ENCODE results near the gene GGT6. TPM values are rescaled to one million over a fixed set of nuclear protein-coding genes. Genes with fewer than 3 reads are reported as not detected.

Gene GGT6
- total RNA-seq, 1 experiment from 2014 or later, result not detected

GRCh38 chr17:4539576-4540223 is 20.7 kb downstream of the GGT6 start:
- DNase-seq (ENCODE audit: low read depth), result no peak

DNA sequence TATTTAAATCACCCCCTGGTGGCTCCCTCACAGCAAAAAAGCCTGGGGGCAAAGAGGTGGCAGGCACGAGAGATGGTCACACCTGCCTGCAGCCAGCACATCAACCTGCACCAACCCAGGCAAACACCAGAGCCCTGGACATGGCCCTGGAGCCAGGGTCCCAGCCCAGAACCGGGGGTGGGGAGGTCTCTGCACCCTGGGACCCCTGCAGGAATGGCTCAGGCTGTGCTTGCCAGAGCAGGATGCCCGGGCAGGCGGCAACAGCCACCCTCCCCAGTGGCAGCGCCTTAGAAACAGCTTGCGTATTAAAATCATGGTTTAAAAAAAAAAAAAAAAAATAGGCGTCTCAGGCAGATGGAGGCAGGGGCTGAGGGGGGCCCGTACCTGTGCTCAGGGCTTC is 21.4 kb downstream of the GGT6 start:
- DNase-seq (ENCODE audit: low read depth), result no peak

GRCh38 chr17:4538236-4539002 is 22.0 kb downstream of the GGT6 start:
- DNase-seq (ENCODE audit: low read depth), result no peak

DNA sequence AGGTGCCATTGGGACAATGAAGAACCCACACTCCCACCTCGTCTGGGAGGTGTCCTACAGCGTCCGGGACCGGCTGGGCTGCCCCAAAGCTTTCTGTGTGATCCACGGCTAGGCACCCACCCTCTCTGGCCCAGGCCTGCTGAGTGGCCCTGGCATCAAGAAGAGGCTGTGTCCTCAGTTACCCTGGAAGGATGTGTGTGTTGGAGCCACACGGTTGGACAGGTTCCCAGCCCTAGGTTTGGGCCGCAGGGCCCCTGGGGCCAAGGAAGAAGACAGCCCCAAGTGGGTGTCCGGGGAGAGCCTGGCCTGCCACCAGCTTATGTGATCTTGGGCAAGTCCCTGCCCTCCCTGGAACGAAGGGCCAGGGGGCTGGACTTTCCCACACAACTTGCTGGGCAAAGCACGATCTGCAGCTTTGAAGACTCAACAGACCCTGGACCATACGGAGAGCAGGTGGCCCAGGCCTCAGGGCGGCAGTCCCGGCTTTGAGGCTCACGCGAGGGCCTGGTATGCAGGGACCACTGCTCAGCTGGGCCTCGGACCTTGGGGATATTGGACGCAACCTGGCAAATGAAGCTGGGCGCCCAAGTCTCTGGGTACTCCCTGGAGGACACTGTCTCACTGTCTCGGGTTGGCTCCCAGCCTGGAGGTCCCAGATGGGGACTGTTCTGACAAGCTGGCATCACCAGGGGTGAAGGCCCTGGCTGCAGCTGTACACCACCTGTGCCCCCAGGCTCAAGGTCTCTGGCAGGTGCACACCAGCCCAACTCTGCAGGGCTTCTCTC is 22.7 kb downstream of the GGT6 start:
- DNase-seq (ENCODE audit: low read depth), result no peak

- DNase-seq (ENCODE audit: low read depth), result no peak
Measured at GRCh38 chr17:4536742-4537411, 23.5 kb downstream of the GGT6 start.

GRCh38 chr17:4536259-4536741 is 24.1 kb downstream of the GGT6 start:
- no peak for DNase-seq (ENCODE audit: low read depth)

DNA sequence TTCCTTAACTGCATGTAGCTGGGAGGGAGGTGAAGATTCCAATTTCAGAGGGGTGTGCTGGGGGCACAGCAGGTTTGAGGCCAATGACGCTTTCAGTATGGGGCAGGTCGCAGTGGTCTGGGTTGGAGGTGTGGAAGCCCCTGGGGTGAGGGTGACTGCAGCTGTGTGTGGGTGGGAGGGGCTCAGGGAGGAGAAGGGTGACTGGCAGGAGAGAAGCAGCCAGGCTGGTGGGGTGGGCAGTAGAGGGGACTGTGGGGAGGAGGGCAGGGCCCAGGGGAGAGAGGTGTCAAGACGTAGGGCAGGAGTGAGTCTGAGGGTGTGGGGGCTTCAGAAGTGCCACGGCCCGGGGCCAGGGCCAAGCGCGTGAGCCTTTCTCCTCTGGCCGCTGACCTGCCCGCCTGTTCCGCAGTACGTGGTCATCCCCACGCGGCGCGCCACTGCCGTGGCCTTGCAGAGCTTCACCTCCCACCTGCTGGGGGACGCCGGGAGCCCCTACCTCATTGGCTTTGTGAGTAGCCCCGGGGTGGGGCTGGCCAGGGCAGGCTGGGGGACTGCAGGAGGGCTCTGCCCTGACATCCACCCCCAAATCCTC is 24.6 kb downstream of the GGT6 start:
- no peak for DNase-seq (ENCODE audit: low read depth)

DNA sequence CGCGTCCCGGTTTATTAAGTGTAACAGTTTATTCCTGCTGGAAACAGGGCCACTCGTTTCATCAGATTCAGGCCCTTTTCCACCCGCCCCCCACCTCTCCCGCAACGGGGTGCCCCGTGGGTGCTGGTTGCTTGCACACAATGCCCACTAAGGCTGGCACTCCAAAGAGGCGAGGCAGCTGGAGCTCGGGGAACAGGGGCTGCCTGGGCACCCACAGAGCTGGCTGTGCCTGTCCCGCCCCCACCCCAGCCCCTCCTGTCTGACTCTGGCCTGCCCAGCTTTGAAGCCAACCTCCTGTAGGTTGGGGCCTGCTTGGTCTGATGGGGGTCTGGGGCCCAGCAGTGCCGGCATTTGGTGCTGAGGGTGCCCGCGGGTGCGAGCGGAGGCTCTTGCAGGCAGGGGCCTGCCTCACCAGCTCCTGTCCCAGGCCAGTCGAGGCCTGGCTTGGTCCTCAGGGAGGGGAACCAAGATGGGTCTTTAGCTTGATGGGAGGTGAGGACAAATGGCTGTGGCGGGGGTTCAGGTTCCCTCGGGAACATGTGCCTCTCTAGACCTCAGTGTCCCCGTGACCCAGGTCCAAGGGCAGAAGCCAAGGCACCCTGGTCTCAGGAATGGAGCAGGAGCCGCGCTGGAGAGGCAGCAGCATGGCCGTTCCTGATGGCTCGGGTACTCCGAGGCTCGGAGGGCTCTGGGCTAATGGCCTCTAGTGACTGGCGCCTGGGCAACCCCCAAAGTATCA is 25.3 kb downstream of the GGT6 start:
- no peak for DNase-seq (ENCODE audit: low read depth)

- DNase-seq (ENCODE audit: low read depth), result no peak
Measured at GRCh38 chr17:4534515-4534914, 25.9 kb downstream of the GGT6 start.

DNA sequence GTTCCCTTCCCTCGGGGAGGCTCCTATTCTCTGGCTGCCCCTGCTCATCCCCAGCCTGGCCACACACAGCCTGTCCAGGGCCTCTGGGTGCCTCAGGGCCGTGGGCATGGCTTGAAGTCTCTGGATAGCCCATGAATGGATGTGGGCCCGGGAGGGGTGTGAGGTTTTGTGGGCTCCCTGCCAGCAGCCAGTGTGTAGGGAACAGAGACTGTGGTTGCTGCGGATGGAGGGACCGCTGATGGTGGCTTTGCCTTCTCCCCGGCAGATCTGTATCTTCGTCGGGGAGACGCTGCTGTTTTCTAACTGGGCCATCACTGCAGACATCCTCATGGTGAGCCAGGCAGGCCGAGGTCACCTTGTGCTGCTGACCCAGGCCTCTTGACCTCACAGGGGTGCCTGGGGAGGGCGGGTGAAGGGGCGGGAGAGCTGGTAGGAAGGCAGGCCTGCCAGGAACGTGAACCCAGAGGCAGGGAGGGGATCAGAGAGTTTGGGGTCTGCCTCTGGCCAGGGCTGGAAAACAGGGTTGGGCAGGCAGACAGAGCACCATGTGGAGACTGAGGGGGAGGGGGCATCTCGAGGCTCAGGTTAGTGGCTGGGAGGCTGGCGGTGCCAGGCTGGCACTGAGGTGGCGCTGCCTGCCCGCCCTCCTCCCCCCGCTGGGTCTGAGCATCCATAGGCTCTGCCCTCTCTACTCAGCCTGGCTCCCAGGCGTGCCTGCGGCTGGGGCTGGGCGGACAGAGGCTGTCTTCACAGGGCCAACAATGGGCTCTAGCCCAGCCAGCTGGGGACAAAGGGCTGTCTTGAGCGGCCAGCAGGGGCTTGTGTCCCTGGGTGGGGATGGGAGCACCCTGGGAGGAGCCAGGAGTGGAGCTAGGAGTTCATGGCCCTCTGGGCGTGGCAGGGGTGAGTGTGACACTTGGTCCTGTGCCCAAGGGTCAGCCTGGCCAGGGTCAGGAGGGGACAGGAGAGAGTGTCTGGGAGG is 26.6 kb downstream of the GGT6 start:
- DNase-seq (ENCODE audit: low read depth), result no peak

DNA sequence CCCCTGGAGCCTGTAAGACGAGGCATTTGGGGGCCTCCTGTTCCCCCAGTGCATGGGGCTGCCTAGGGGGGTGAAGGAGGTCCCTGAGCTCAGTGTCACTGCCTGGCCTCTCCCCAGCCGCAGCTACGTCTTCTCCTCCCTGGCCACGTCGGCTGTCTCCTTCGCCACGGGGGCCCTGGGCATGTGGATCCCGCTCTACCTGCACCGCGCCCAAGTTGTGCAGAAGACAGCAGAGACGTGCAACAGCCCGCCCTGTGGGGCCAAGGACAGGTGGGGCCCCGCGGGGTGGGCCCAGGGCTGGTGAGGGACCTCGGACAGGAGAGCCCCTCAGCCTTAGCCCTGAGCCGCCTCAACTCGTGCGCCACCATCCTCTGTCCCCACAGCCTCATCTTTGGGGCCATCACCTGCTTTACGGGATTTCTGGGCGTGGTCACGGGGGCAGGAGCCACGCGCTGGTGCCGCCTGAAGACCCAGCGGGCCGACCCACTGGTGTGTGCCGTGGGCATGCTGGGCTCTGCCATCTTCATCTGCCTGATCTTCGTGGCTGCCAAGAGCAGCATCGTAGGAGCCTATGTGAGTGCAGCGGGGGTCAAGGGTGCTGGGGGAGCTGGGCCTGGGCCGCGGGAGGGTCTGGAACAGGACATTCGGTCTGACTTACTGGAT is 27.4 kb downstream of the GGT6 start:
- DNase-seq (ENCODE audit: low read depth), result no peak

DNA sequence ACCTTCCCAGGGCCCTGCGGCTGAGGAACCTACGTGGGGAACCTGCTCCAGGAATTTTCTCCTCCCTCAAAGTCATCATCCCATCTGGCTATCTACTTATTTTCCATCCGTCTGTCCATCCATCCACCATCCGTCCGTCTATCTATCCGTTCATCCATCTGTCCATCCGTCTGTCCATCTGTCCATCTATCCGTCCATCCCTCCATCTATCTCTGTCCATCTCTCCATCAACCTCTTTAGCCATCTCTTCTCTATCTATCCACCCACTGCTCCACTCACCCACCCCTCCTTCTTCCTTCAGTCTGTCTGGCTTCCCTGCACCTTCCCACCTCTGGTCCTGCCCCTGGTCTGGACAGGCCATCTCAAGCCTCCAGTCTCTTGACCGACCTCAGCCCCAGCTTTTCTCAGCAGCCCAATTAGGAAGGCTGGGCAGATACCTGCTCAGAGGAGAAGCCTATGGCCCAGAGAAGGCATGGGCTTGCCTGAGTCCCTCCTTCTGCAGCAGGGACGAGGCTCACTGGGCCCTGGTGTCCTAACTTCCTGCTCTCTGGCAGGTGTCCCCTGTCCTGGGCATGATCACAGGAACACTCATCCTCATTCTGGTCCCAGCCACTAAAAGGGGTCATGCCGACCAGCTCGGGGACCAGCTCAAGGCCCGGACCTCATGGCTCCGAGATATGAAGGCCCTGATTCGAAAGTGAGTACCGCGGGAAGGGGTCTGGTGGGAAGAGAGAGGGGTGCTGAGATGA is 28.2 kb downstream of the GGT6 start:
- DNase-seq (ENCODE audit: low read depth), result no peak

DNA sequence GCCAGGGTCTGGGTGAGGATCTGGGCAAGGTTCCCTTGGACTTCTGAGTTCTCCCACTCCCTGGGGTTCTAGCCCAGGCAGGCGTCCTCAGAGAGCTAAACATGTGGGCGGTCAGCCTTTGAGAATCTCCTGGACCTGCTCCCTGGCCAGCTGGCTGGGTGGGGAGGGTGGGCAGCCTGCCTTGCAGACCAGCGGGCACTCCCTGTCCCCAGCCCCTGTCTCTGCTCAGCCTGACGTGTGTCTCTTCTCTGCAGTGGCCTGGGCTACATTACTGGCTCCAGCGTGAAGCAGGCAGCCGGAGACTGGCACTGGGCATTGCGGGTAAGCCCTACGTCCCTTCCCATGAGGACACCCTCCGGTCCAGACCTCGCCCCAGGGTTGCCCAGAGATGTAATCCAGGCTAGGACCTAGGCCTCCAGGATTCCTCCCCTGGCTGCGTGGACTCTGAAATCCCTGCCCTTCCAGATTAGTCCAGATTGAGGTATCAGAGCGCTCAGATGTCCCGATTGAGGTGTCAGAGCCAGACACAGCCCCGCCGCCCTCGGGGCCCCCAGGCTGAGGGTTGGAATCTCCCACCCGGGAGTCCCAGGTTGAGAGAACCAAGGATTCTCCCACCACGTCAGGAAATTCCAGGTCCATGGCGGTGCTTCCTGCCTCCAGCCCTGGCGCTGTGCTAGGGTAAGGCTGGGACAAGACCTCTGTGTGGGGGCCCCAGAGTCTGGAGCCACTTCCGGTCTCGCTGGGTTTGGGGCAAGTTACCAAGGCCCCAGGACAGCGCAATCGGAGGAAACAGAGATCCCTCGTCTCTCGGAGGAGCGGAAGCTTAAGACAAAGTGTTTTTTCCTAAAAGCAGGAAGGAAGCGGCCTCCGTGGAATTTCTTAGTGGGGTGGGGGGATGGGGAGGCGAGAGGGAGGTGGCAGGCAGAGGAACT is 29.3 kb downstream of the GGT6 start:
- DNase-seq (ENCODE audit: low read depth), result no peak

GRCh38 chr17:4529533-4530152 is 30.7 kb downstream of the GGT6 start:
- no peak for DNase-seq (ENCODE audit: low read depth)

GRCh38 chr17:4527566-4528125 is 32.7 kb downstream of the GGT6 start:
- no peak for DNase-seq (ENCODE audit: low read depth)

DNA sequence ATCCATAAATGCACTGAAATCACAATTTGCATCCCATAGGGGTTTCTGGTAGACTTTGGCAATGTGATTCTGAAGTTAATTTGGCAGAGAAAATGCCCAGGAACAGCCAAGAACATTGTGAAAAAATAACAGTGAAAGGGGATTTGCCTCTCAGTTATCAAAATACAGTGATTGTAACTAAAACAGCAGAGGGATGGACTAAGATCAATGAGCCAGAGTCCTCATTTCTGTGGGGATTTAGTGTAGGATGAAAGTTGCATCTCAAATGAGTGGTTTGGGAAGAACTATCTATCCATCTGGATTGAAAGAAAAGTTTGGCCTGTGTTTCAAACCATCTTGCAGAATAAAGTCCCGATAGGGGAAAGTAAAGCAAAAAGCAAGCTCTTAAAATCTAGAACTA is 33.2 kb downstream of the GGT6 start:
- DNase-seq (ENCODE audit: low read depth), result no peak

Data from LHCN-M2 (cell line).